HG03025 (cell line): ENCODE measurements around the gene PIGO.
A peak's percentile ranks its signal among the peaks of the same experiment; 100 is the strongest.

Source experiments
- ATAC-seq: cut with Tn5 transposase; IDR thresholded peaks from one replicate; pipeline ENCODE4 v1.9.1; 2021; ENCODE audit warnings: mild to moderate bottlenecking, moderate library complexity; ENCODE audit not compliant: unreplicated experiment, low FRiP score

PIGO gene

DNA sequence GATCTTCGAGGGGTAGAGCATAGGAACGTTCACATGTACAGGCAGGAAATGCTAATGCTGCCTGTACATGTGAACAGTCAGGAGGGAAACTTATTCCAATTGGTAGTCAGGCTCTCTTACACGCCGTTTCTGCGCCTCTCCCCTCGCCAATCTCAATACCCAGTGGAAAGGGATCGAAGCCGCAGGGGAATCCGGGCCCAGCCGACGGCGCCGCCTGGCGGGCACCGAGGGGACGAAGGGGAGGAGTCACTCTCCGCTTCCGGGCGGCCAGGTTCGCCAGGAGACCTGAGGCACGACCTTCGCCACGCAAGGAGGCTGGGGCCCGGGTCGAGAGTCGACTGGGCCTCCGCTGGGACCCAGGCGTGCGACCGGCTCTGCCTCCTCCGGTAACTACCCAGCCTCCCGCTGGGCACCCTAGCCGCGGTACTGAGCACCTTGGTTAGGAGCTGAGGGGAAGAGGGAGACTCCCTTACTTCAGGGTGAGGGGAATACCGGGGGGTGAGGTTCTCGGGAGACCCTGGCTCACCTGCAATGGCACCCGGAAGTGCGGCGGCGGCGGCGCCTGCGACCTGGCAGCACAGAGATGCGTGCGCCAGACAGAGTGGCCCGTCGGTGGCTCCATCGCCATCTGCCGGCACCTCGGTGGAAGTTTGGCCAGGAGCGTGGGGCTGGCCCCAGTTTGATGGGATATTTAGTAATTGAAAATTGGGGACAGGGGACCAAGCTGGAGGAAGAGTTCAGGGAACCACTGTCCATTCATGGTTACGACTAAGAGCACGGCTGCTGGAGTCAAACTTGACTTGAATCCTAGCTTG is at the start of gene PIGO:
TSS of gene PIGO (minus strand) at position 557 of the 815 bp plus-strand sequence. CDS start 1,026 bp downstream, outside the sequence.
- peak; percentile 77 for ATAC-seq

DNA sequence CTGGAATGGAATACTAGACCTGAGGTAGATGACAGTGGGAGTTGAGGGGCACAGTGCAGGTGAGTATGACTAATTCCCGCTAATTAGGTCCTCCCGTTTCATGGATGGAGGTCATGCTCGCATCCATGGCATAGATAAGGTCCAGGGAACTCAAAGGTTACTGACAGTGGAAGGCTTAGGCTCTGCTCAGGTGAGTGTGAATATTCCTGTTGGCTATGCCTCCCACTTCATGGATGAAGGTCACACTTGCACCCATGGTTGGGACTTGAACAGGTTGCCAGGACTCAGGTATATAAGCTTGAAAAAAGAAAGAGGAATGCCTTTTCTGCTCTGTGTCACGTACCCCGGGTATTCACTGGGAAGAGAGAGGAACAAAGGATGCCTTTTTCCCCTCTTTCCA is 45.6 kb upstream of the PIGO start:
- no peak for ATAC-seq

DNA sequence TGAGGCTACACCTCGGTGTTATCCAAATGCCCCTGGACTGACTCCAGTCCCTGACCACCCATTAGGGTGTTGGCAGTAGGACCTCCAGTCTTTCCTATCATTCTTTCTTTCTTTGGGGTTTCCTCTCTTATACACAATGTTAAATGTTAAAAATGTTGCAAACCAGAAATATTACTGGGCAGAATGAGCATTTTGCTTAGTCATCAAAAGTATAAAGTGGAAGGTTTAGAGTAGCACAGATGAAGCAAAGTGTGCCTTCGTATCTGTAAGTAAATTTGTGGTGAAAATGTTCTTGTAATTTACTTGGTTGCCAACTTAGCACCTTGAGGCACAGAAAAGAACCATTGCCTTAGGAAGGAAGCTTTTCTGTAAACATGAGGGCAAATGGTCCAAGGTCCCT is 43.7 kb upstream of the PIGO start:
- ATAC-seq, result no peak

DNA sequence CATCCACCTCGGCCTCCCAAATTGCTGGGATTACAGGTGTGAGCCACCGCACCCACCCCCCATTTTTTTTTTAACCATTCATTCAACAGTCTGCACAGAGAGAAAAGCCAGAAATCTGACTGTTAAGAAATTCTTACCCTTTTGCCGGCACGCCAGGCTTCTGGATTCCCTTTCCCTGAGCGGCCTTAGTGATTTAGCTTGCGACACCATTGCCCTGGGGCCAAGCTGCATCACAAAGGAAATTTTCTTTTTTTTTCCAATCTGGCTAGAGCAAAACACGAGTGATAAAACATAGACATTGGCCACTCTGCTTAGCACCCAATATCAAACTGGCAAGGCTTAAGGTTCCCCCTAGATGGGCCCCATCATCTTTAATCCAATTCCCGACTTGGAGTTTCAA is 40.5 kb upstream of the PIGO start:
- no peak for ATAC-seq

DNA sequence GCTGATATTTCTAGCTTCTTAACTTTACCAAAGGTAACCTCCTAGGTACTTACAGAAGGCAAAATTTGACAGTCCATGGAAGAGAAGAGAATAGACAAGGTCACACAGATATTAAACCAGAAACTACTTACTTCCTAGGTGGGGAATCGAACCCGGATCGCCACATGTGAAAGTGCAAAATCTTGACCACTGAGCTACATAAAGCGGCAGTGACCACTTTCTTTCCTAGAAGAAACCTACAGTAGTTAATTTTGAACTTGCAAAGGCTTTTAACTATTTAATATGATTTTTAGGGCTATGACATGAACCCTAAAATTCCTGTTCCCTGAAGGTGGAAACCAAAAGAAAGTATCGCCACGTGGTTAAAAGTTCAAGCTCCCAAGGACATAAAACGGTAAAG is 39.6 kb upstream of the PIGO start:
- ATAC-seq, result no peak

DNA sequence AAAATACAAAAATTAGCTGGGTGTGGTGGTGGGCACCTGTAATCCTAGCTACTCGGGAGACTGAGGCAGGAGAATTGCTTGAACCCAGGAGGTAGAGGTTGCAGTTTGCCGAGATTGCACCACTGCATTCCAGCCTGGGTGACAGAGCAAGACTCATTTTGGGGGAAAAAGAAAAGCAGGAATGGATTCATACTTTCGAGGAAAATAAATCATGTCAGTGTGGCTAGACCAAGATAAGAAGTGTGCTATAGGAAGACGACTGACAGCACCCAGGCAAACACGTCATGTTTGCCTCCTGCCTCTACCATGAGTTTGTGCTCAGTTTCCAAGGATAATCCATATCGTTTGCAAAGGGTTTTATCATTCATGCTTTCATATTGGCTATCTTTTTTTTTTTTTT is 38.5 kb upstream of the PIGO start:
- ATAC-seq, result no peak

DNA sequence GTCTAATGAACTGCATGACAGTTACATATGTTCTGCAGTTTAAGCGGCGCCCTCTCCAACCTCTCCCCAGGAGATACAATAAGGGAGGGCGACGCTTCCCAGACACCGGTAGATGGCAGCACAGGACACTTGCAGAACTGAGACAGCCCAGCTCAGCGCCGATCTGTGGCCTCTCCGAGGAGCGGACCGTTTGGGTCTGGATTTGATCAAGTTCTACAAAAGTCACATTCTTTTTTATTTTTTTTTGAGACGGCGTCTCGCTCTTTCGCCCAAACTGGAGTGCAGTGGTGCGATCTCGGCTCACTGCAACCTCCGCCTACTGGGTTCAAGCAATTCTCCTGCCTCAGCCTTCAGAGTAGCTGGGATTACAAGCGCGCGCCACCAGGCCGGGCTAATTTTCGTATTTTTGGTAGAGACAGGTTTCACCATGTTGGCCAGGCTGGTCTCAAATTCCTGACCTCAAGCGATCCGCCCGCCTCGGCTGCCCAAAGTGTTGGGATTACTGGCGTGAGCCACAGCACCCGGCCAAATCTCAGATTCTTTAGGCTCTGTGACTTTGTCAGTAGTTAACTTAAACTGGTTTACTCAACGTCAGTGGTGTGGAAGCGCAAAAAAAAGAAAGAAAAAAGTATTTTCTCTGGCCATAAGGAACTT is 20.6 kb upstream of the PIGO start:
- ATAC-seq, result peak; percentile 59

DNA sequence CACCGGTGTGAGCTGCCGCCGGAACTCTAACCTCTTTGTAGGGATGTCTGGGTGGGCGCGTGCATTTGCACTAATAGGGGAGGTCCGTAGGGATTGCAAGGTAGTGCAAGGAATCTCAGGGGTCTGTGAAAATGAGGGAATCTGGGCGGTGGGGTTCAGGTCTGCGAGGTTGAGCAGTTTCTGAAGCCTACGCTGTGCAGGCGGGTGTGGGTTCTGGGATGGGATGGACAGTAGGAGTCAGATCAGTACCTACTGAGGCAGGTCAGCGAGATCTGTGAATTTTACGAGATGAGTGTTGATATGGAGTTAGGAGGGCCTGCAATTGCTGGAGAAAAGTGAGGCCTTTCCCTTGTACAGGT is 20.1 kb upstream of the PIGO start:
- no peak for ATAC-seq

DNA sequence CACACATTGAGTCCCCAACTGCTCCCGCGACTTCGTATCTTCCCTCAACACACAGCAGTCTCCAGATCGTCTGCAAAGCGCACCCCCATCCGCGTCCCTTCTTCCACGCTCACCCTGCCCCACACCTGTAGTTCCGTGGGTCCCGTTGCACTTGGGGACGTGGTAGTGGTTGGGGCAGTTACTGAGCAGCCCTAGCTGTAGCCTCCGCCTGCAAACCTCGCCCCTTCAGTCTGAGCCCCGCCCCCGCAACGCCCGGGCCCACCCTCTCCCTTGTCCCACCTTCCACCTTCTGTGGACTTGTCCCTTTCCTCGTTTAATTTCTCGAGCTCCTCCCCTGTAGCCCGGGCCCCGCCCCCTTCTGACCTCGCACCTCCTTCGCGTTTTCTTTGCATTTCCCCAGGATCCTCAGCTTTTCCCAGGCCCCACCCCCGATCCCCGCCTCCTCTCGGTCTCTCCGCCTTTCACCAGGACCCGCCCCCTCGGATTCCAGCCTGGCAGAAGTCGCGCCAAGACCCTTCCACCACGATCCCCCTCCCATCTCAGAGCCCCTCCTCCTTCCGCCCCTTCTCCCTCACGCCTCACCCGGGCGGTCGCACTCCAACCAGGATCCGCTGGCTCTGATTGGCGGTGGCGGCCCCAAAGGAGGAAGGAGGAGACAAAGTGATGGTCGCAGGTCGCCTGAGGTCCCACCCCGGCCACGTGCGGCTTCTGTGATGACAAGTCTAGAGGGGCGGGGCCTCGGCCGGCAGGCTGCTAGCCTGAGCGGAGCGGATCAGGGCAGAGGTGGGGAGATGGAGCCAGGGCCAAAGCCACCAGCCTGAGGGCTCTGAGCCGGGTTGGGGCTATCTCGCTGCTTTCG is 19.5 kb upstream of the PIGO start, which contains the start of gene ATOSB:
TSS of gene ATOSB (minus strand) at position 183 of the 859 bp plus-strand sequence. CDS start 7,588 bp downstream, outside the sequence.
- ATAC-seq, result peak; percentile 68

DNA sequence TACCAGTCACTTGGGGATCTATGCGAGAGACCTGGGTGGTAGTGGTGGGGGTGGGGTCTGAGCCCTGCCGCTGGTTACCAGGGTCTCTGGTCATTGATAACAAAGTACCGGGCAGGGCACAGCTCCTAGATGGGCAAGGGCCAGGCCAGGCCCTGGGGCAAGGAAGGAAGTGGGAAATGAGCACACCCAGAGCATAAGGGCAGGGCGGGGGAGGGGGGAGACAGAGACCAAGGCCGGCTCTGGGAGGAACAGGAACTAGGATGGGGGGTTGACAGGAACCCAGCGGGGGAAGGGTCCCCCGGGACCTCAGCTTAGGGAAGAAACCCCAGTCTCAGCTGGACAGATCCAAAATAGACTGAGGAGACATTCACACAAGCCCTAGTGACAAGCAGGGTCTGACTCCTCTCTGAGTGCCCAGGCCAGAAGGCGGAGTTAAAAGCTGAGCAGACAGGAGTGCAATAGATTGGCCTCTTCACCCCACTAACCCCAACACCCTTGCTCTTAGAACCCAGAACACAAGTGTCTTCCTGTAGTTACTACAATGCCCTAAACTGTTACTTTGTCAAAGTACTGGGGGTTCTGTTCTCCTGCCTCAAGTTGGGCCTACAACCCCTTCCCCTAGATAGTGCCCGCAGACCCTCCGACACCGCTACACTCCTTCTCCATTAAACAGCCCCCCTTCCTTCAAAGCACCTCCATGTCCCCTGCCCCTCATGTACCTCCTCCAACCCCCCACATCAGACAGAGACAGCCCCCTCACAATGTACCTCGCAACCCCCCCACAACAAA is 18.6 kb upstream of the PIGO start:
- ATAC-seq, result no peak

DNA sequence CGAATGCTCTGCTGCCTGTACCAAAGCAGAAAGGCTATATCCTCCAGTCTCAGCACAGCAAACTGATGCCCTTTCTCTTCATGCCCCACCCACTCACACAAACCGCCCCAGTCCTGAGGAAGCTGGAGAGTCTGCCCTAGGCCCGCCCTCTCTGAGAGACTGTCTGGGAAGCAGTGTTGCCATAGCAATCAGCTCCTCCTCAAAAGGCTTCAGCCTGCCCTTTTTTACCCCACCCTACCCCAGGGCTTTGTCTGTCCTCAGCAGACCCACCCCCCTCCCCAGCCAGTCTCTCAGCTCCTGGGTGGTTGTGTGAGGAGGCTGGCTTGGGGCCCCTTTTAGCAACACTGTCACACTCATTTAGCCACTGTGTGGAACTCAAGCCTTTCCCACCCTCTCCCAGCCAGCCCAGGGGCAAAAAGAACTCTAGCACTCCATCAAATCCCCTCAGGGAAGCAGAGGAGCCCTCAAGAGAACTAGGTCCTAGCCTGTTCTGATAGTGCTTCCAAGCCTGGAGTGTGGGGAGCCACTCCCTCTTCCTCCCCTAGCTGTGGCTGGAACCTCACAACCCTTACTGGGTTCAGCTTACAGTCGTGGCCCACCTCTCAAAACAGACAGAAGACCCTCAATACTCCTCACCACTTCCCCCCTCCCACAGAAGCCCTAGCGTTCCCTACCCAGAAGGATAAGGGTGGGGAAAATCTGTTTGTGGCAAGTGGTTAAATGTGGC is 17.9 kb upstream of the PIGO start:
- ATAC-seq, result no peak

DNA sequence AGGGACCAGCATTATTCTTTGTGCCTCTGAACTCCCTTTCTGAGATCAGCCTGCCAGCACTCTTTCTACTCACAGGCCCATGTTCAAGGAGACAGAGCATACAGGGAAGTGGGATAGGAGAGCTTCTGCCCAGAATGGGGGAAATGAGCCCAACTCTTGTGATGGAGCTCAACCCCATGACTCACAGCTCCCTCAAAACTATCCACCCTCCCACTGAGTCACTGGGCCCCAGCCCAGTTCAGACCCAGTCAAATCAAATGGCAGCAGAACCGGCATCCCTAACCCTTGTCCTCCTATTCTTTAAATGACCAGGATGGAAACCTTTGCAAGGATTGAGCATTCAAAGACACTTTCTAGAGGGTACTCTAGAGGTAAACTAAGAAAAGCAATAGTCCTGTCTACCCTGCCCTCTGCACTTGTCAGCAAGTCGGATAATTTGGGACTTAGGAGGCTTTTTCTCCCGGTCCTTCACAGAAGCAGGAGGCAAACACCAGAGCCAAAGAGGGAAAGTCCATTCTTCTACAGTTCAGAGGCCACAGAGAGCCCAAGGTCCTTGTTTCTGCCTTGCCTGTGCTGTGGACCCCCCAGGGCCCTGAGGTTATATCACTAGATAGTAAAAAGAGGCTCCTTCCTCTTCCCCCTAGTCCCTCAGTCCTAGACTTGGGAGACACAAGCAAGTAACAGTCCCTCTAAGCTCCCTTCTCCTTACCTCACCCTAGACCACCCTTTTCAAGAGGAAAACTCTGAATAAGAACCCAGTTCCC is 16.0 kb upstream of the PIGO start:
- ATAC-seq, result no peak

DNA sequence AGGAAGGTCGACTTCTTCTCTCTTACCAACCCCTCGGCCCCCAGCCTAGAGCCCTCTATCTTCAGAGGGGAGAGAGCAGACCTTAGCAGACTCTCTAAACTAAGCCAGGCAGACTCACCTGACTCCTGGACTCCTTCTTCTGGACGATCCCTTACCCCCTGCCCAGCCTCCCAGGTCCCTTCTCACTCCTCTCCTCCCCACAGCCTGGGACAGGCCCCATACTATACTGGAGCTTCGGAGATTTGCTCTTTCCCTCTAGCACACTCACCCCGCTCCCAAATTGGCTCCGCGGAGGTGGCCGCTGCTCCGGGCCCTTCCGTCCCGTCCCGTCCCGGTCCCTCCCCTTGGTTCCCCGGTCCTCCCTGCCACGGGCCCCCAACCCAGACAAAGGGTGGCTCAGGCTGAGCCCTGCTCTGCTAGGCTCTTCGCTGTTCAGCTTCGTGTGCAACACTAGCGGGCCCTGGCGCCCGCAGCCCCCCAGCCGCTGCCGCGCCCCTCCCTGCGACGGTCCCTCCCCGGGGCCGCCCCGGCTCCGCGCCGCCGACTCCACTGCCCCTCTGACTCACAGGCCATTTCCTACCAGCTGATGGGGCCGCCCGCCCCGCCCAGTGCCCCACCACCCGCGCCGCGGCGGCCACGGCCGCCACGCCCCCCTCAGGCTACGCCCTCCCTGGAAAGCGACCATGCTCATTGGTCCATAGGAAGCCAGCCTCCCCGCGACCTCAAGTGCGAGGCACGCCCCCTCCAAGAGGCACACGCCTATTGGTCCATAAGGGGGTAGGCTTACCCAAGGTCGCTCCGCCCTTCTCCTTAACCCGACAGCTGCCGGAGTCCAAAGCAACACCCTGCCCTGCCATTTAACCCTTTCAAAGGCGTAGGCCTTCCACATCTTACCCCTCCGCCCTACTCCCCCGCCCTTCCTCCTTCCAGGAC is 14.9 kb upstream of the PIGO start:
- ATAC-seq, result peak; percentile 57

DNA sequence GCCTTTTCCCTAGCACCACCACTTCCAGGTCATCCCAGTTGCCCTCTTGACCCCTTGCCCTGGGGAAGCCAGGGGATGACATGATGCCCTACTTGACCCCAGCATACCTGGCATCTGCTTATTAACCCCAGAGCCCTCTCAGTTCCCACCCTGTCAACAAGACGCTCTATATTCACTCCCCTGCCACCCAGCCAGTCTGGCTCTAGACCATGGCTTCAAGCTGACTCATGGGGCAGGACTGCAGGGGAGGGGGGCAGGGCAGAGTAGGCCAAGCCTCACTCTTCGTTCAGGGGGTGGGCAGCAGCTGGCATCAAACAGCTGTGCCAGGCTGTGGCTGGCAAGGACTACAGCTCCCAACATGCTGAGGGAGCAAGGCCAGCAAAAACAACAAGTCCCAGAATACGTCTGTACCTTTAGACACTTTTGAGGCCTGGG is 14.0 kb upstream of the PIGO start:
- no peak for ATAC-seq

DNA sequence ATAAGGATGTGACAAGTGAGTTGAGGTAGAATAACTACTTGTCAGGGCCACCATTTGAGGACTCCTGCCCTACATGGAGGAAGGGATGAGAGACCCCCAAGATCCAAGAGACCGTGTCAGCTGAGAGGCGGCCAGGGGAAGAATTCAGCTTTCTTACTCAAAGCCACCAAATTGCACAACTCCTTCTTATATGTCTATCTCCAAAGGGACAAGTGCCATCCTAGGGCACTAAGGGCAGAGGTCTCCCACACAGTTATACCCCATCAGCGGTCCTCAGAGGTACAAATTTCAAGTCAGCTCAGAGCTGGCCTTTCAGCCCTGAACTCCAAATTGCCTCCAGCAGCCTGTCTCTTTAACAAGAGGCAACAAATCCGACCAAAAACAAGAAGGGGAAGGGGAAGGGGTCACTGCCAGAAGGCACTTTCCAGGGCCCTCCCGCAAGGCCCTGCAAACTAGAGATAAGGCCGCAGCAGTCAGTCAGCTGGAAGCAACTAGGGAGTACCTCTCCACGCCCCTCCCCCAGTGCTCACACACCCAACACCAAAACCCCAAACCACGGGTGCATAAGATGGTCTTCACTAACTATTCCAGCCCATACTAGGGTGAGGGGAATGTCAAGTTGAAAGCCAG is 12.7 kb upstream of the PIGO start:
- ATAC-seq, result no peak

DNA sequence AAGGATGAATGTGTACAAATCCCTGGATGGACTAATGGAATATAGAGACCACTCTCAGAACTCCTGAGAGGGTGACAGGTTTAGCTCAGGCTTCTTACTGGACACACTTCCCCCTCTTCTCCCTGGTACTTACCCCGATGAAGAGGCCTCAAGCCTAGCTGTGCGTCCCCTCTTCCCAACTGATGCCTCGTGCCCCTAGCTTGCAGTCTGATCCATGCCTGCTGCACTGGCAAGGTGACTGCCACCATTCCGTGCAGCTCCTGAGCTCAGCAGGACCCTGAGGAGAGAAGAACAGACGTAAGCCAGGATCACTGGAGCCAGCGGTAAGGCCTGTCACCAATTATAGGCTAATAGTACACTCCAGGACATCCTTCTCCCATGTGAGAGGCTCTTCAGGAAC is 12.1 kb upstream of the PIGO start:
- ATAC-seq, result no peak
